ENCODE measurements around the gene XXYLT1. TPM values are rescaled to one million over a fixed set of nuclear protein-coding genes. Genes with fewer than 3 reads are reported as not detected.

Gene XXYLT1
- total and polyA plus RNA-seq, 2 of the 4 experiments (the other 2 are of a cell fraction) = 14.7 to 18.1 TPM

- Histone ChIP-seq H2BK20ac (ENCODE audit: low read depth, low read length) (peak overlapping the region; percentile 77), H3K36me3 (ENCODE audit: control insufficient read depth, insufficient read depth, low read length) (no peaks in the 10 kb centered on the region), H3K4ac (ENCODE audit: low read depth, low read length) (peak overlapping the region; percentile 99), H2AK5ac (ENCODE audit: low read depth, low read length) (peak overlapping the region; percentile 99; the same call in 1 of the 2 replicates), H3K27ac (ENCODE audit: insufficient read depth, low read length) (peak overlapping the region; percentile 87), H3K23ac (ENCODE audit: low read depth, low read length) (peak overlapping the region; percentile 98), H4K5ac (ENCODE audit: low read depth, low read length) (peak overlapping the region; percentile 86), H4K91ac (ENCODE audit: insufficient read depth, low read depth, low read length) (peak overlapping the region; percentile 95), H3K27me3 (ENCODE audit: control insufficient read depth, insufficient read depth, low read length) (no peaks in the 10 kb centered on the region), H3K9me3 (ENCODE audit: control insufficient read depth, insufficient read depth, low read length) (no peaks in the 10 kb centered on the region), H3K4me2 (ENCODE audit: low read depth, low read length) (peak overlapping the region; percentile 41), H4K8ac (ENCODE audit: low read depth in 2 of 2, low read length in 2 of 2) (peak overlapping the region; percentile 95 to 97), H3K9ac (ENCODE audit: low read depth, low read length) (peak overlapping the region; percentile 73), H3K9me1 (ENCODE audit: insufficient read depth, low read length) (peaks cover 10% of the 10 kb centered on the region), H2BK120ac (ENCODE audit: low read depth, low read length) (peak overlapping the region; percentile 97), H3K56ac (ENCODE audit: extremely low read depth, insufficient read depth, low read length) (peak overlapping the region; percentile 55; the same call in 1 of the 2 replicates), H3K18ac (ENCODE audit: low read depth, low read length) (peak overlapping the region; percentile 1; the same call in 1 of the 2 replicates), H2BK15ac (ENCODE audit: low read depth, low read length) (peak overlapping the region; percentile 93; the same call in 2 of the 3 replicates), H3K4me3 (ENCODE audit: insufficient read depth, low read depth, low read length) (no peak overlapping the region), H3K14ac (replicated peaks; ENCODE audit: low read depth, low read length) (peak overlapping the region; percentile 97), H2BK5ac (ENCODE audit: low read depth, low read length, poor library complexity, severe bottlenecking) (peak overlapping the region; percentile 75), H3K79me1 (ENCODE audit: low read depth in 1 of 2, low read length in 2 of 2) (peaks cover 28 to 60% of the 10 kb centered on the region in 2 experiments), H2AK9ac (replicated peaks; ENCODE audit: low read depth, low read length, poor library complexity) (peak overlapping the region; percentile 94), H4K20me1 (ENCODE audit: insufficient read depth, low read length) (no peaks in the 10 kb centered on the region; the same call in 1 of the 2 replicates), H2AFZ (replicated peaks; ENCODE audit: low read length, poor library complexity) (peak overlapping the region; percentile 89), H3K4me1 (ENCODE audit: control insufficient read depth, insufficient read depth, low read length) (peaks cover 16% of the 10 kb centered on the region)
- DNase-seq (no peak), ATAC-seq (ENCODE audit: low read depth) (no peak)
- POLR2A ChIA-PET (ENCODE audit: unreplicated experiment) = no interaction called here
- intact Hi-C loops (cut with micrococcal nuclease) = loop anchor here (1.0 to 10.0 kb wide), 3 partner anchors 104 to 156 kb away; no protein-coding TSS in a partner anchor
- dilution Hi-C loops (cut with HindIII; ENCODE audit: low sequenced_read_pairs, unreplicated experiment) = no loop called here
- WGBS, 2 experiments (ENCODE audit: extremely low coverage in 2 of 2, insufficient read length in 1 of 2) = 64% methylated on average over 7 of the region's 14 CpGs; no CpG with 5 or more reads in 1 of the 2 experiments
- in situ Hi-C loops (cut with MboI; ENCODE audit: low sequenced_read_pairs) = loop anchor here (10.0 kb wide), 1 partner anchor 144 kb away; no protein-coding TSS in a partner anchor
- TF ChIP-seq RCOR1 (IDR thresholded peaks at IDR 0.05; ENCODE audit: insufficient replicate concordance, low read length) (no peak), NFE2L2 (IDR thresholded peaks at IDR 0.05; ENCODE audit: low read depth, low read length) (no peak), CEBPB (IDR thresholded peaks at IDR 0.05; ENCODE audit: low read depth, low read length) (no peak), FOS (IDR thresholded peaks at IDR 0.05; ENCODE audit: low read depth, low read length) (no peak), RFX5 (IDR thresholded peaks at IDR 0.05; ENCODE audit: low read depth, low read length) (no peak), RAD21 (IDR thresholded peaks at IDR 0.05; ENCODE audit: low read length) (no peak), POLR2A (IDR thresholded peaks at IDR 0.05; ENCODE audit: low read depth, low read length) (no peak), BHLHE40 (IDR thresholded peaks at IDR 0.05; ENCODE audit: low read depth, low read length) (no peak), CTCF (conservative IDR thresholded peaks at IDR 0.05; ENCODE audit: low read depth, low read length) (no peak), MXI1 (IDR thresholded peaks at IDR 0.05; ENCODE audit: borderline replicate concordance, low read depth, low read length) (no peak), SMC3 (IDR thresholded peaks at IDR 0.05; ENCODE audit: low read depth, low read length) (no peak)
- BruUV-seq (replicated peaks) = no TSS peak
- CTCF ChIA-PET = interaction anchor here (1.5 kb wide), 1 partner anchor 576 kb away, joined by 7 read pairs; no protein-coding TSS in a partner anchor
Measured at GRCh38 chr3:195258449-195259153, 12.4 kb downstream of the XXYLT1 start.

Measured in IMR-90 (cell line).